ENCODE data around the gene ACTC1.

- TF ChIP-seq MXD1 (CRISPR knock-in tag; IDR thresholded peaks at IDR 0.05) (no peak), KLF9 (CRISPR knock-in tag; IDR thresholded peaks at IDR 0.05; ENCODE audit: low read depth) (no peak), TSC22D2 (CRISPR knock-in tag; IDR thresholded peaks at IDR 0.05; ENCODE audit: borderline replicate concordance) (no peak), ZNF496 (CRISPR knock-in tag; IDR thresholded peaks at IDR 0.05; ENCODE audit: insufficient replicate concordance) (no peak), EHMT2 (IDR thresholded peaks at IDR 0.05; ENCODE audit: borderline replicate concordance, low read depth, low read length) (no peak), MED1 (CRISPR knock-in tag; IDR thresholded peaks at IDR 0.05) (no peak), GATAD2A (CRISPR knock-in tag; IDR thresholded peaks at IDR 0.05) (no peak)
These were observed 20.5 kb upstream of the ACTC1 start for GRCh38 chr15:34815836-34816235.

Measured in HepG2 (cell line).